ENCODE results near the gene CCDC9. TPM values are rescaled to one million over a fixed set of nuclear protein-coding genes. Genes with fewer than 3 reads are reported as not detected.

Gene CCDC9
- total RNA-seq, 1 experiment from 2014 or later = 36.9 TPM

GRCh38 chr19:47231215-47232054, 24.9 kb upstream of the CCDC9 start:
- Histone ChIP-seq H3K4ac (ENCODE audit: low read depth, low read length) (no peak overlapping the region), H3K4me1 (ENCODE audit: insufficient read depth, low read length) (peaks cover 7% of the 10 kb centered on the region; the same call in 1 of the 2 replicates), H3K18ac (ENCODE audit: insufficient read length, low read depth, low read length) (peak overlapping the region; percentile 31), H4K8ac (replicated peaks; ENCODE audit: insufficient read length, low read depth, low read length) (no peak overlapping the region), H3K9ac (ENCODE audit: extremely low read depth, insufficient read length, low read length) (no peak overlapping the region), H3K27me3 (ENCODE audit: insufficient read depth, low read length) (no peaks in the 10 kb centered on the region), H3K79me2 (ENCODE audit: insufficient read depth, low read length) (peaks cover 2% of the 10 kb centered on the region; the same call in 1 of the 2 replicates), H3K79me1 (ENCODE audit: insufficient read depth, low read depth, low read length, poor library complexity, severe bottlenecking) (no peaks in the 10 kb centered on the region), H2BK12ac (ENCODE audit: insufficient read length, low read depth, low read length) (no peak overlapping the region), H2AK5ac (ENCODE audit: insufficient read length, low read length) (no peak overlapping the region), H3K14ac (ENCODE audit: insufficient read depth, low read length) (peak overlapping the region; percentile 4; the same call in 1 of the 2 replicates), H2BK5ac (ENCODE audit: insufficient read length, low read length) (no peak overlapping the region), H3K23me2 (ENCODE audit: insufficient read length, low read depth, low read length, poor library complexity, severe bottlenecking) (peaks cover 29% of the 10 kb centered on the region), H4K5ac (ENCODE audit: insufficient read length, low read depth, low read length) (no peak overlapping the region), H2BK20ac (ENCODE audit: low read depth, low read length, poor library complexity, severe bottlenecking) (no peak overlapping the region), H2BK120ac (ENCODE audit: low read depth, low read length, poor library complexity, severe bottlenecking) (no peak overlapping the region), H3K27ac (ENCODE audit: insufficient read length, low read depth, low read length) (no peak overlapping the region), H2AFZ (ENCODE audit: low read length) (no peak overlapping the region), H3K9me3 (ENCODE audit: control insufficient read depth, low read depth, low read length) (no peaks in the 10 kb centered on the region), H3K56ac (ENCODE audit: insufficient read length, low read depth, low read length) (no peak overlapping the region), H2BK15ac (ENCODE audit: low read depth, low read length) (no peak overlapping the region), H3T11ph (ENCODE audit: low read length) (no peak overlapping the region), H3K23ac (ENCODE audit: insufficient read length, low read depth, low read length) (no peak overlapping the region), H4K91ac (ENCODE audit: insufficient read length, low read depth, low read length) (no peak overlapping the region), H3K4me2 (ENCODE audit: insufficient read depth, insufficient read length, low read length) (peak overlapping the region; percentile 19), H4K20me1 (ENCODE audit: control insufficient read depth, insufficient read depth, insufficient read length) (peaks cover 4% of the 10 kb centered on the region)
- Mint-ChIP-seq H3K4me3 (peak overlapping the region; percentile 64 to 77), H3K36me3 (ENCODE audit: insufficient read depth in 1 of 3, low read depth in 3 of 3) (no peaks in the 10 kb centered on the region), H3K27ac (peak overlapping the region; percentile 24 to 97 (median 71); a peak in 5 of 7 replicates), H3K9me3 (peaks cover 0 to 3% of the 10 kb centered on the region in 2 experiments; a peak in 2 of 5 replicates), H3K4me1 (peaks cover 19 to 20% of the 10 kb centered on the region in 2 experiments), H3K27me3 (ENCODE audit: low read depth) (0 out of 2 replicates have a peak, but pooled peaks cover 2% of the 10 kb centered on the region)
- peak; percentile 93 for DNase-seq
- no CpG with 5 or more reads among the region's 51 CpGs for WGBS (ENCODE audit: extremely low coverage, insufficient read length, low lambda C conversion rate)
- no peak for TF ChIP-seq CTCF (conservative IDR thresholded peaks at IDR 0.05)

All from H9 (cell line).